Adipocyte (in vitro differentiated cells): ENCODE measurements around the gene FOXI3.

Experiments
- DNase-seq: peaks from one replicate; pipeline ENCODE4 v3.0.0-alpha.2; 2015; ENCODE audit warnings: low read depth
- H3K27me3 ChIP-seq: replicated peaks from 2 replicates; pipeline ENCODE4 v1.7.0; 2013; ENCODE audit warnings: mild to moderate bottlenecking, low read length, moderate library complexity; ENCODE audit not compliant: control insufficient read depth, insufficient read depth
- H3K36me3 ChIP-seq: 2 replicates; pipeline ENCODE4 v1.7.0; 2013; ENCODE audit warnings: low read length, mild to moderate bottlenecking, moderate library complexity; ENCODE audit not compliant: control insufficient read depth, insufficient read depth, severe bottlenecking
- H3K4me1 ChIP-seq: 2 replicates; pipeline ENCODE4 v1.7.0; 2013; ENCODE audit warnings: mild to moderate bottlenecking, low read length, moderate library complexity; ENCODE audit not compliant: control insufficient read depth, insufficient read depth
- H3K4me3 ChIP-seq: 2 replicates; pipeline ENCODE4 v1.7.0; 2013; ENCODE audit warnings: mild to moderate bottlenecking, low read length, moderate library complexity
- H3K9ac ChIP-seq: 2 replicates; pipeline ENCODE4 v1.7.0; 2013; ENCODE audit warnings: mild to moderate bottlenecking, low read length, moderate library complexity
- H3K9me3 ChIP-seq: 2 replicates; pipeline ENCODE4 v1.7.0; 2013; ENCODE audit warnings: mild to moderate bottlenecking, low read length, moderate library complexity; ENCODE audit not compliant: control insufficient read depth

Gene FOXI3

GRCh38 chr2:88464153-88464552 is 11.7 kb upstream of the FOXI3 start:
- Histone ChIP-seq H3K9me3 (no peaks in the 10 kb centered on the region), H3K4me3 (no peak overlapping the region), H3K4me1 (no peaks in the 10 kb centered on the region), H3K27me3 (peaks cover 9% of the 10 kb centered on the region), H3K9ac (no peak overlapping the region), H3K36me3 (no peaks in the 10 kb centered on the region)
- DNase-seq, result no peak

- no peak overlapping the region for H3K9ac ChIP-seq
- H3K4me1 ChIP-seq, result no peaks in the 10 kb centered on the region
- H3K36me3 ChIP-seq, result no peaks in the 10 kb centered on the region
- H3K9me3 ChIP-seq, result no peaks in the 10 kb centered on the region
- no peak overlapping the region for H3K4me3 ChIP-seq
- peaks cover 40% of the 10 kb centered on the region for H3K27me3 ChIP-seq
- DNase-seq, result no peak
These were observed 6.1 kb upstream of the FOXI3 start for GRCh38 chr2:88458633-88459032.

- Histone ChIP-seq H3K4me1 (no peaks in the 10 kb centered on the region), H3K4me3 (no peak overlapping the region), H3K9me3 (no peaks in the 10 kb centered on the region), H3K27me3 (peaks cover 61% of the 10 kb centered on the region), H3K9ac (no peak overlapping the region), H3K36me3 (no peaks in the 10 kb centered on the region)
- DNase-seq, result peak; percentile 18
These were observed 588 bp upstream of the FOXI3 start for GRCh38 chr2:88452980-88453582.

GRCh38 chr2:88451811-88452564 is 505 bp downstream of the FOXI3 start:
- Histone ChIP-seq H3K27me3 (peaks cover 62% of the 10 kb centered on the region), H3K4me1 (no peaks in the 10 kb centered on the region), H3K4me3 (no peak overlapping the region), H3K36me3 (no peaks in the 10 kb centered on the region), H3K9ac (no peak overlapping the region), H3K9me3 (no peaks in the 10 kb centered on the region)
- peak; percentile 12 for DNase-seq

- H3K27me3 ChIP-seq, result peaks cover 65% of the 10 kb centered on the region
These were observed 1.3 kb downstream of the FOXI3 start for GRCh38 chr2:88450925-88451810.

GRCh38 chr2:88450186-88450585 is 2.3 kb downstream of the FOXI3 start:
- Histone ChIP-seq H3K9me3 (no peaks in the 10 kb centered on the region), H3K4me3 (no peak overlapping the region), H3K4me1 (no peaks in the 10 kb centered on the region), H3K27me3 (peaks cover 65% of the 10 kb centered on the region), H3K36me3 (no peaks in the 10 kb centered on the region), H3K9ac (no peak overlapping the region)
- no peak for DNase-seq

More at GRCh38 chr2:88450925-88451810, 1.3 kb downstream of the FOXI3 start:
- Histone ChIP-seq H3K4me3 (no peak overlapping the region), H3K4me1 (no peaks in the 10 kb centered on the region), H3K9ac (no peak overlapping the region), H3K9me3 (no peaks in the 10 kb centered on the region), H3K36me3 (no peaks in the 10 kb centered on the region)
- no peak for DNase-seq

- H3K36me3 ChIP-seq, result no peaks in the 10 kb centered on the region
- no peaks in the 10 kb centered on the region for H3K9me3 ChIP-seq
- H3K4me3 ChIP-seq, result no peak overlapping the region
- H3K9ac ChIP-seq, result no peak overlapping the region
- H3K4me1 ChIP-seq, result no peaks in the 10 kb centered on the region
- DNase-seq, result no peak
- peaks cover 46% of the 10 kb centered on the region for H3K27me3 ChIP-seq
These were observed 4.2 kb downstream of the FOXI3 start for GRCh38 chr2:88448248-88448647.

GRCh38 chr2:88443353-88443938 is 9.0 kb downstream of the FOXI3 start:
- Histone ChIP-seq H3K4me1 (no peaks in the 10 kb centered on the region), H3K27me3 (peaks cover 41% of the 10 kb centered on the region), H3K36me3 (no peaks in the 10 kb centered on the region), H3K9ac (no peak overlapping the region), H3K4me3 (no peak overlapping the region), H3K9me3 (peaks cover 4% of the 10 kb centered on the region)
- no peak for DNase-seq

- Histone ChIP-seq H3K9ac (no peak overlapping the region), H3K4me3 (no peak overlapping the region), H3K4me1 (no peaks in the 10 kb centered on the region), H3K36me3 (no peaks in the 10 kb centered on the region), H3K9me3 (peaks cover 4% of the 10 kb centered on the region), H3K27me3 (peaks cover 31% of the 10 kb centered on the region)
- DNase-seq, result no peak
These were observed 10.0 kb downstream of the FOXI3 start for GRCh38 chr2:88442473-88442872.

GRCh38 chr2:88442061-88442460 is 10.4 kb downstream of the FOXI3 start:
- DNase-seq, result no peak
- Histone ChIP-seq H3K4me1 (no peaks in the 10 kb centered on the region), H3K4me3 (no peak overlapping the region), H3K9ac (no peak overlapping the region), H3K36me3 (no peaks in the 10 kb centered on the region), H3K27me3 (peaks cover 32% of the 10 kb centered on the region), H3K9me3 (peaks cover 4% of the 10 kb centered on the region)

GRCh38 chr2:88437010-88437409 is 15.5 kb downstream of the FOXI3 start:
- H3K4me1 ChIP-seq, result no peaks in the 10 kb centered on the region
- DNase-seq, result no peak
- peaks cover 4% of the 10 kb centered on the region for H3K9me3 ChIP-seq
- H3K36me3 ChIP-seq, result no peaks in the 10 kb centered on the region
- no peak overlapping the region for H3K4me3 ChIP-seq
- no peak overlapping the region for H3K9ac ChIP-seq
- H3K27me3 ChIP-seq, result peaks cover 28% of the 10 kb centered on the region
